K562 (cell line): ENCODE measurements around the gene SPRED2. TPM values are rescaled to one million over a fixed set of nuclear protein-coding genes. Genes with fewer than 3 reads are reported as not detected.
A peak's percentile ranks its signal among the peaks of the same experiment; 100 is the strongest.

Source experiments
- ATF1 ChIP-seq, 2 experiments: fragments of 450-650 bp in 1 of 2; IDR thresholded peaks; 2 replicates each; pipeline ENCODE4 v1.6.1; 2016; ENCODE audit warnings: missing compliant biosample characterization in 1 of 2, missing genetic modification characterization in 1 of 2
- ATF7 ChIP-seq: fragments of 450-650 bp; IDR thresholded peaks from 2 replicates; pipeline ENCODE4 v1.7.1; 2014; ENCODE audit warnings: mild to moderate bottlenecking, moderate library complexity
- DNMT1 ChIP-seq: fragments of 450-650 bp; IDR thresholded peaks from 2 replicates; pipeline ENCODE4 v1.6.1; 2016; ENCODE audit warnings: antibody characterized with exemption, mild to moderate bottlenecking
- E2F4 ChIP-seq: sonication (generic); formaldehyde crosslinking; IDR thresholded peaks from 2 replicates; pipeline ENCODE4 v1.8.0; 2022; ENCODE audit warnings: mild to moderate bottlenecking, low read depth, missing genetic modification reagents
- EHMT2 ChIP-seq: fragments of 450-650 bp; IDR thresholded peaks from 2 replicates; pipeline ENCODE4 v1.6.1; 2018; ENCODE audit warnings: antibody characterized with exemption
- GABPB1 ChIP-seq: sonication (generic); formaldehyde crosslinking; IDR thresholded peaks from 2 replicates; pipeline ENCODE4 v1.8.0; 2022; ENCODE audit warnings: mild to moderate bottlenecking, missing genetic modification reagents
- MEIS2 ChIP-seq: fragments of 450-650 bp; IDR thresholded peaks from 2 replicates; pipeline ENCODE4 v1.6.1; 2014; ENCODE audit warnings: mild to moderate bottlenecking; ENCODE audit not compliant: partially characterized antibody
- MNT ChIP-seq, 2 experiments: fragments of 450-650 bp; conservative IDR thresholded peaks; 2 replicates each; pipeline ENCODE4 v1.6.1; 2017; ENCODE audit warnings: mild to moderate bottlenecking in 2 of 2, moderate library complexity in 2 of 2
- MTA2 ChIP-seq: fragments of 450-650 bp; IDR thresholded peaks from 2 replicates; pipeline ENCODE4 v1.6.1; 2016; ENCODE audit warnings: low read depth
- NCOA4 ChIP-seq: fragments of 450-650 bp; IDR thresholded peaks from 2 replicates; pipeline ENCODE4 v1.6.1; 2018; ENCODE audit warnings: mild to moderate bottlenecking; ENCODE audit not compliant: partially characterized antibody
- NKRF ChIP-seq: fragments of 450-650 bp; IDR thresholded peaks from 2 replicates; pipeline ENCODE4 v1.6.1; 2016; ENCODE audit warnings: borderline replicate concordance
- NR2C1 ChIP-seq, 2 experiments: fragments of 450-650 bp; IDR thresholded peaks; 2 replicates each; pipeline ENCODE4 v1.6.1; 2017; ENCODE audit warnings: mild to moderate bottlenecking in 2 of 2, antibody characterized with exemption in 1 of 2, inconsistent platforms in 1 of 2, missing compliant biosample characterization in 1 of 2, missing genetic modification characterization in 1 of 2
- POLR3A ChIP-seq: IDR thresholded peaks from 2 replicates; pipeline ENCODE4 v1.6.1; 2011; ENCODE audit warnings: borderline replicate concordance, mild to moderate bottlenecking, moderate library complexity; ENCODE audit not compliant: insufficient read length, insufficient read depth; ENCODE audit errors: extremely low read depth
- SP2 ChIP-seq: IDR thresholded peaks from 2 replicates; pipeline ENCODE4 v1.6.1; 2011; ENCODE audit warnings: mild to moderate bottlenecking, low read depth, low read length, moderate library complexity; ENCODE audit not compliant: poor library complexity, severe bottlenecking; ENCODE audit errors: extremely low read depth
- TEAD4 ChIP-seq, 2 experiments: sonication (generic) in 1 of 2; formaldehyde crosslinking in 1 of 2; IDR thresholded peaks; 2 replicates each; pipeline versions ENCODE4 v1.6.1 to v1.8.0; 2012 to 2022; ENCODE audit warnings: borderline replicate concordance in 1 of 2, inconsistent platforms in 1 of 2, low read length in 1 of 2, mild to moderate bottlenecking in 1 of 2, missing genetic modification reagents in 1 of 2
- ZNF134 ChIP-seq: fragments of 250-450 bp; sonication (Bioruptor Pico); conservative IDR thresholded peaks from 2 replicates; pipeline ENCODE4 v1.4.0; 2020
- ZNF217 ChIP-seq: sonication (generic); formaldehyde crosslinking; IDR thresholded peaks from 2 replicates; pipeline ENCODE4 v1.8.0; 2022; ENCODE audit warnings: mild to moderate bottlenecking, missing genetic modification reagents
- ZNF239 ChIP-seq: fragments of 250-450 bp; sonication (Bioruptor Pico); IDR thresholded peaks from 2 replicates; pipeline ENCODE4 v1.4.0; 2020; ENCODE audit warnings: mild to moderate bottlenecking
- ZNF717 ChIP-seq: fragments of 250-450 bp; sonication (Bioruptor Pico); IDR thresholded peaks from 2 replicates; pipeline ENCODE4 v1.5.0; 2021
- polyA plus RNA-seq, 8 experiments: library from polyadenylated mRNA; depleted of rRNA in 4 of 8; stranded (reverse) in 5 of 8; unstranded in 3 of 8; fragments of >200 nt; fragmentation: Nextera tagmentation in 2 of 8; fragmentation: Illumina TruSeq in 1 of 8; extraction: Ambion mirVana in 2 of 8; extraction: Trizol in 1 of 8; gene quantifications; 2 replicates each; pipeline versions ENCODE4 v1.2.1 to v1.2.3, GENCODE V29; 2011 to 2014; ENCODE audit warnings: inconsistent platforms in 1 of 8, missing spikeins in 1 of 8
- total RNA-seq, 7 experiments: library from RNA; depleted of rRNA in 6 of 7; stranded (reverse); fragments of >200 nt in 6 of 7; fragmentation: Illumina TruSeq in 2 of 7; extraction: Trizol in 2 of 7; gene quantifications; 2 replicates each; pipeline versions ENCODE4 v1.2.1 to v1.2.3, GENCODE V29; 2011 to 2021; ENCODE audit warnings: low replicate concordance in 1 of 7
- TF ChIP-seq, protein P1 (sequence below): sonication (generic); formaldehyde crosslinking; IDR thresholded peaks from 2 replicates; pipeline ENCODE4 v1.8.0; 2022; ENCODE audit warnings: mild to moderate bottlenecking, missing genetic modification reagents, borderline replicate concordance

The SPRED2 gene
- total and polyA plus RNA-seq, 9 of the 15 experiments (the other 6 are each of a cell fraction or from before 2014, with no cell fraction given): 4.6 to 50.8 (median 14.1) TPM

DNA sequence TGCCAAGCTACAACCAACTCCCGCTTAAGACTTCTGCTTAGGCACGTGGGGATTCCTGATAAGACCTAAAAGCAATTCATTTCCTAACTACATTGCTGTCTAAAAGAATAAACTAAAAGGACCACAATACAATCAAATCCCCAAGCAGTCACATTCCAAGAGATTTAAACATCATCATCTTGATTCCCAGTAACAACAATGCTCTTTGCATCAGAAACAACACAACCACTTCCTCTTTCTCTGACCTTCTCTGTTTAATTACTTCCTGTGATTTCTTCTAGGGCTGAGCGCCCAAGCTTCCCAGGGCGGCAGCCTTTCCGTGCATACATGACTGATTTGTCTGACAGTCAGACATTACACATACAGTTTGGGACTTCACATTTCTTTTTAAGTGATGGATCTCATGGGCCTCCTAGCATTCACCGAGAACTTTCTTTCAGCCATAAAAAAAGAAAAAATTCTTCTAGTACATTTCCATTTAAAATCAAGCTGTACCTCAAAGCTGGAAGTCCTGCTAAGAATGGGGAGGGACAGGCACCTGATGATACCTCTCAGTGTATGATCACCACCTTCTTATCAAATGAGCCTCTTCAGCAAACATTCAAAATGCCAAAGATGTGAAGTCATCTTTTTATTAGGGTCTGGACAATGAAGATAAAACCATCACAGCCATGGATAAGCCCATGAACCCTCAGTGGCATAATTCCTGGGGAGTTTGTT, 11.5 kb downstream of the SPRED2 start (continued):
- TF ChIP-seq ZNF134 (CRISPR knock-in tag) (no peak), TEAD4 (IDR thresholded peaks at IDR 0.05; ENCODE audit: low read length) (peak; percentile 74), TEAD4 (CRISPR knock-in tag; IDR thresholded peaks at IDR 0.05; ENCODE audit: borderline replicate concordance) (no peak), ZNF717 (no peak), ZNF217 (CRISPR knock-in tag) (no peak), MEIS2 (peak; percentile 54), NCOA4 (no peak), E2F4 (CRISPR knock-in tag) (no peak), NKRF (no peak), POLR3A (no peak), DNMT1 (no peak), SP2 (no peak), ATF1 (CRISPR knock-in tag; IDR thresholded peaks at IDR 0.05) (no peak), ATF1 (tag; IDR thresholded peaks at IDR 0.05) (0 out of 2 replicates have a peak, but pooled peaks have one; percentile 16), MNT (conservative IDR thresholded peaks at IDR 0.05) (peak in 1 of 2 experiments; percentile 55; a peak in 2 of 4 replicates), GABPB1 (peak; percentile 66; the same call in 1 of the 2 replicates), MTA2 (0 out of 2 replicates have a peak, but pooled peaks have one; percentile 5), ATF7 (peak; percentile 61; the same call in 1 of the 2 replicates), EHMT2 (no peak), NR2C1 (IDR thresholded peaks at IDR 0.05) (peak; percentile 95), NR2C1 (tag; IDR thresholded peaks at IDR 0.05) (peak; percentile 95), ZNF239 (CRISPR knock-in tag) (no peak)
- TF ChIP-seq, protein P1, sequence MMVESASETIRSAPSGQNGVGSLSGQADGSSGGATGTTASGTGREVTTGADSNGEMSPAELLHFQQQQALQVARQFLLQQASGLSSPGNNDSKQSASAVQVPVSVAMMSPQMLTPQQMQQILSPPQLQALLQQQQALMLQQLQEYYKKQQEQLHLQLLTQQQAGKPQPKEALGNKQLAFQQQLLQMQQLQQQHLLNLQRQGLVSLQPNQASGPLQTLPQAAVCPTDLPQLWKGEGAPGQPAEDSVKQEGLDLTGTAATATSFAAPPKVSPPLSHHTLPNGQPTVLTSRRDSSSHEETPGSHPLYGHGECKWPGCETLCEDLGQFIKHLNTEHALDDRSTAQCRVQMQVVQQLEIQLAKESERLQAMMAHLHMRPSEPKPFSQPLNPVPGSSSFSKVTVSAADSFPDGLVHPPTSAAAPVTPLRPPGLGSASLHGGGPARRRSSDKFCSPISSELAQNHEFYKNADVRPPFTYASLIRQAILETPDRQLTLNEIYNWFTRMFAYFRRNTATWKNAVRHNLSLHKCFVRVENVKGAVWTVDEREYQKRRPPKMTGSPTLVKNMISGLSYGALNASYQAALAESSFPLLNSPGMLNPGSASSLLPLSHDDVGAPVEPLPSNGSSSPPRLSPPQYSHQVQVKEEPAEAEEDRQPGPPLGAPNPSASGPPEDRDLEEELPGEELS: 0 out of 2 replicates have a peak, but pooled peaks have one; percentile 46
